Stimulated activated effector memory CD8-positive, alpha-beta T cell treated with anti-CD3 and anti-CD28 coated beads, Interleukin-12 subunit alpha, Interleukin-12 subunit beta, amount 100 ng/mL, for 72 hours (primary cell): ENCODE measurements around the gene CAPZB.
A peak's percentile ranks its signal among the peaks of the same experiment; 100 is the strongest.

ENCODE experiments used
- ATAC-seq: fragments of 150-1000 bp; cut with Tn5 transposase; 2 replicates; pipeline ENCODE4 v1.10.0; 2021
- DNase-seq, 2 donors: peaks; one replicate each; pipeline ENCODE4 v3.0.0; 2021 to 2022; ENCODE audit warnings: low spot score in 2 of 2
- H3K27ac Mint-ChIP-seq: one replicate; pipeline ENCODE4 v1.8.0; 2022; ENCODE audit warnings: mild to moderate bottlenecking, mixed read lengths
- H3K36me3 Mint-ChIP-seq: one replicate; pipeline ENCODE4 v1.8.0; 2022; ENCODE audit warnings: mild to moderate bottlenecking, mixed read lengths
- H3K4me1 Mint-ChIP-seq: one replicate; pipeline ENCODE4 v1.8.0; 2022; ENCODE audit warnings: mixed read lengths
- H3K4me3 Mint-ChIP-seq: one replicate; pipeline ENCODE4 v1.8.0; 2022; ENCODE audit warnings: mild to moderate bottlenecking, mixed read lengths
- H3K9me3 Mint-ChIP-seq: one replicate; pipeline ENCODE4 v1.8.0; 2022; ENCODE audit warnings: mixed read lengths

CAPZB gene

GRCh38 chr1:19484338-19484797, 971 bp downstream of the CAPZB start:
- Mint-ChIP-seq H3K9me3 (no peaks in the 10 kb centered on the region), H3K36me3 (peaks cover 47% of the 10 kb centered on the region), H3K27ac (peak overlapping the region; percentile 95), H3K4me1 (peaks cover 75% of the 10 kb centered on the region), H3K4me3 (peak overlapping the region; percentile 95)
- peak in 1 of 2 donors; percentile 70 for DNase-seq
- ATAC-seq, result no peak

- Mint-ChIP-seq H3K4me3 (peak overlapping the region; percentile 95), H3K9me3 (no peaks in the 10 kb centered on the region), H3K36me3 (peaks cover 49% of the 10 kb centered on the region), H3K27ac (peak overlapping the region; percentile 95), H3K4me1 (peaks cover 78% of the 10 kb centered on the region)
- no peak for ATAC-seq
- no peak for DNase-seq
These were observed 1.6 kb downstream of the CAPZB start for GRCh38 chr1:19483691-19484090.

- ATAC-seq (peak; percentile 11), DNase-seq (no peak)
- H3K36me3 Mint-ChIP-seq, result peaks cover 54% of the 10 kb centered on the region
- no peaks in the 10 kb centered on the region for H3K9me3 Mint-ChIP-seq
- H3K27ac Mint-ChIP-seq, result peak overlapping the region; percentile 95
- peaks cover 78% of the 10 kb centered on the region for H3K4me1 Mint-ChIP-seq
- H3K4me3 Mint-ChIP-seq, result peak overlapping the region; percentile 95
These were observed 2.1 kb downstream of the CAPZB start for GRCh38 chr1:19483261-19483660.

- H3K9me3 Mint-ChIP-seq, result no peaks in the 10 kb centered on the region
- H3K36me3 Mint-ChIP-seq, result peaks cover 58% of the 10 kb centered on the region
- peak overlapping the region; percentile 95 for H3K4me3 Mint-ChIP-seq
- no peak for DNase-seq
- peak overlapping the region; percentile 97 for H3K27ac Mint-ChIP-seq
- peaks cover 81% of the 10 kb centered on the region for H3K4me1 Mint-ChIP-seq
- no peak for ATAC-seq
These were observed 3.4 kb downstream of the CAPZB start for GRCh38 chr1:19481826-19482398.

- no peak overlapping the region for H3K4me3 Mint-ChIP-seq
- no peak for ATAC-seq
These were observed 5.1 kb downstream of the CAPZB start for GRCh38 chr1:19480282-19480681.

GRCh38 chr1:19479351-19480120, 5.8 kb downstream of the CAPZB start:
- no peak for DNase-seq
- ATAC-seq, result no peak
- Mint-ChIP-seq H3K4me3 (peak overlapping the region; percentile 80), H3K27ac (peak overlapping the region; percentile 97), H3K36me3 (peaks cover 50% of the 10 kb centered on the region), H3K4me1 (peaks cover 96% of the 10 kb centered on the region), H3K9me3 (no peaks in the 10 kb centered on the region)

More at GRCh38 chr1:19480282-19480681, 5.1 kb downstream of the CAPZB start:
- DNase-seq, result no peak
- H3K36me3 Mint-ChIP-seq, result peaks cover 54% of the 10 kb centered on the region
- peaks cover 89% of the 10 kb centered on the region for H3K4me1 Mint-ChIP-seq
- H3K27ac Mint-ChIP-seq, result peak overlapping the region; percentile 97
- no peaks in the 10 kb centered on the region for H3K9me3 Mint-ChIP-seq

- Mint-ChIP-seq H3K9me3 (no peaks in the 10 kb centered on the region), H3K27ac (peak overlapping the region; percentile 97), H3K36me3 (peaks cover 47% of the 10 kb centered on the region), H3K4me1 (peaks cover 94% of the 10 kb centered on the region), H3K4me3 (peak overlapping the region; percentile 80)
- ATAC-seq (no peak), DNase-seq (no peak)
These were observed 7.0 kb downstream of the CAPZB start for GRCh38 chr1:19478322-19478721.

GRCh38 chr1:19477284-19478249, 7.8 kb downstream of the CAPZB start:
- Mint-ChIP-seq H3K9me3 (no peaks in the 10 kb centered on the region), H3K36me3 (peaks cover 45% of the 10 kb centered on the region), H3K4me3 (peak overlapping the region; percentile 80), H3K27ac (peak overlapping the region; percentile 97), H3K4me1 (peaks cover 86% of the 10 kb centered on the region)
- ATAC-seq (peak; percentile 83), DNase-seq (peak; percentile 22 to 69)

GRCh38 chr1:19476450-19477190, 8.7 kb downstream of the CAPZB start:
- no peaks in the 10 kb centered on the region for H3K9me3 Mint-ChIP-seq
- peak overlapping the region; percentile 80 for H3K4me3 Mint-ChIP-seq
- H3K36me3 Mint-ChIP-seq, result peaks cover 44% of the 10 kb centered on the region
- peak overlapping the region; percentile 97 for H3K27ac Mint-ChIP-seq
- peak; percentile 87 for ATAC-seq
- peaks cover 86% of the 10 kb centered on the region for H3K4me1 Mint-ChIP-seq
- peak in 1 of 2 donors; percentile 72 for DNase-seq

- Mint-ChIP-seq H3K4me3 (no peak overlapping the region), H3K36me3 (peaks cover 46% of the 10 kb centered on the region), H3K4me1 (peaks cover 83% of the 10 kb centered on the region)
These were observed 10.0 kb downstream of the CAPZB start for GRCh38 chr1:19475296-19475695.

GRCh38 chr1:19472174-19472573, 13.2 kb downstream of the CAPZB start:
- Mint-ChIP-seq H3K9me3 (no peaks in the 10 kb centered on the region), H3K4me3 (no peak overlapping the region), H3K27ac (peak overlapping the region; percentile 76), H3K4me1 (peaks cover 83% of the 10 kb centered on the region), H3K36me3 (peaks cover 43% of the 10 kb centered on the region)
- ATAC-seq (no peak), DNase-seq (no peak)

More at GRCh38 chr1:19475296-19475695, 10.0 kb downstream of the CAPZB start:
- DNase-seq (no peak), ATAC-seq (no peak)
- Mint-ChIP-seq H3K9me3 (no peaks in the 10 kb centered on the region), H3K27ac (peak overlapping the region; percentile 97)

GRCh38 chr1:19469004-19469403, 16.3 kb downstream of the CAPZB start:
- no peaks in the 10 kb centered on the region for H3K9me3 Mint-ChIP-seq
- H3K4me1 Mint-ChIP-seq, result peaks cover 80% of the 10 kb centered on the region
- peak; percentile 57 for ATAC-seq
- H3K36me3 Mint-ChIP-seq, result peaks cover 49% of the 10 kb centered on the region
- H3K27ac Mint-ChIP-seq, result peak overlapping the region; percentile 85
- DNase-seq, result no peak
- peak overlapping the region; percentile 68 for H3K4me3 Mint-ChIP-seq

GRCh38 chr1:19468397-19468956, 16.9 kb downstream of the CAPZB start:
- no peaks in the 10 kb centered on the region for H3K9me3 Mint-ChIP-seq
- peak; percentile 89 for ATAC-seq
- peaks cover 49% of the 10 kb centered on the region for H3K36me3 Mint-ChIP-seq
- H3K4me1 Mint-ChIP-seq, result peaks cover 82% of the 10 kb centered on the region
- H3K4me3 Mint-ChIP-seq, result peak overlapping the region; percentile 68
- H3K27ac Mint-ChIP-seq, result peak overlapping the region; percentile 85
- peak in 1 of 2 donors; percentile 60 for DNase-seq
